Uterus (tissue), 4 donors: ENCODE data around the gene ITCH. TPM values are rescaled to one million over a fixed set of nuclear protein-coding genes. Genes with fewer than 3 reads are reported as not detected.
A peak's percentile ranks its signal among the peaks of the same experiment; 100 is the strongest.
"Not testable (repeated sequence)": the region's sequence is repeated elsewhere in the genome, so short reads cannot be mapped to it uniquely, and the experiment has no call there.

ENCODE experiments used
- DNase-seq, 2 donors: peaks; one replicate each; pipeline ENCODE4 v3.0.0-alpha.2; 2019 to 2020
- H3K27ac ChIP-seq, 2 donors: fragments of 200-600 bp; sonication (generic); 1 replicate in 1 of 2; 2 replicates in 1 of 2; pipeline ENCODE4 v1.5.1; 2016 to 2018
- H3K27me3 ChIP-seq, 2 donors: fragments of 200-600 bp; sonication (generic); one replicate each; pipeline ENCODE4 v1.5.1; 2018 to 2019; ENCODE audit warnings: control low read depth in 1 of 2
- H3K36me3 ChIP-seq, 2 donors: fragments of 200-600 bp; sonication (generic); one replicate each; pipeline ENCODE4 v1.5.1; 2019; ENCODE audit warnings: control low read depth in 1 of 2
- H3K4me1 ChIP-seq, 2 donors: fragments of 200-600 bp; sonication (generic); one replicate each; pipeline ENCODE4 v1.5.1; 2018 to 2019; ENCODE audit warnings: control low read depth in 1 of 2
- H3K4me3 ChIP-seq, 2 donors: fragments of 200-600 bp; sonication (generic); 1 replicate in 1 of 2; 2 replicates in 1 of 2; pipeline ENCODE4 v1.5.1; 2018 to 2019; ENCODE audit warnings: mild to moderate bottlenecking in 1 of 2
- H3K9me3 ChIP-seq, 2 donors: fragments of 200-600 bp; sonication (generic); one replicate each; pipeline ENCODE4 v1.5.1; 2019; ENCODE audit warnings: control low read depth in 1 of 2
- POLR2A ChIP-seq, 2 donors: fragments of 450-650 bp; IDR thresholded peaks; one replicate each; pipeline ENCODE4 v1.6.1; 2016; ENCODE audit warnings: antibody characterized with exemption in 2 of 2, mild to moderate bottlenecking in 1 of 2, moderate library complexity in 1 of 2
- intact Hi-C: fragments of 100-400 bp; cut with DNase I; formaldehyde crosslinking; loops from one replicate; pipeline ENCODE4 v1.15.1; 2023; ENCODE audit warnings: low total_unique reads
- total RNA-seq, 4 donors: library from RNA; depleted of rRNA in 3 of 4; stranded (reverse); fragments of >200 nt in 3 of 4; gene quantifications; one replicate each; pipeline versions ENCODE4 v1.1.0 to v1.2.4, GENCODE V29; 2014 to 2023
- TF ChIP-seq, protein P1 (sequence below), 4 experiments: fragments of 200-600 bp in 2 of 4; fragments of 450-650 bp in 2 of 4; sonication (generic) in 2 of 4; IDR thresholded peaks; one replicate each; pipeline ENCODE4 v1.5.1; 2016 to 2019; ENCODE audit warnings: antibody characterized with exemption in 4 of 4, mild to moderate bottlenecking in 2 of 4, moderate library complexity in 1 of 4
- donor health status: DM: yes; HTN: yes; CAD: no.

Gene ITCH
- total RNA-seq, 4 donors from 2014 or later = 35.6 to 97.9 (median 65.4) TPM

DNA sequence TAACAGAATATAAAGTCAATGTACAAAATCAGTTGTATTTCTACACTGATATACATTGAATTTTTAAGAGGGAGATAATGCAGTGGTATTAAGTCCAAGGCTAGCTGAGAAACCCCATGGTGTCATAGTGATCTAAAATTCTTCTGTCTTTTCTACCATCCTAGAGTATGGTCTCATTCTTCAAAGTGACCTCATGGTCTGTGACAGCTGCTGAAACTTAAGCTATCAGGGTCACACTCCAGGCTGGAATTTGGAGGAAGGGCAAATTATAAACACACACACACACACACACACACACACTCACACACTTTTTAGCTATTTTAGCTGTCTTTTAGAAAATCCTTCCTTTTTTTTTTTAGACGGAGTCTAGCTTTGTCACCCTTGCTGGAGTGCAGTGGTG, 105.9 kb downstream of the ITCH start:
- no peaks in the 10 kb centered on the region for H3K27me3 ChIP-seq
- H3K4me3 ChIP-seq = no peak overlapping the region
- no peak overlapping the region for H3K27ac ChIP-seq
- DNase-seq = no peak
- intact Hi-C loops = no loop called here
- TF ChIP-seq, protein P1, sequence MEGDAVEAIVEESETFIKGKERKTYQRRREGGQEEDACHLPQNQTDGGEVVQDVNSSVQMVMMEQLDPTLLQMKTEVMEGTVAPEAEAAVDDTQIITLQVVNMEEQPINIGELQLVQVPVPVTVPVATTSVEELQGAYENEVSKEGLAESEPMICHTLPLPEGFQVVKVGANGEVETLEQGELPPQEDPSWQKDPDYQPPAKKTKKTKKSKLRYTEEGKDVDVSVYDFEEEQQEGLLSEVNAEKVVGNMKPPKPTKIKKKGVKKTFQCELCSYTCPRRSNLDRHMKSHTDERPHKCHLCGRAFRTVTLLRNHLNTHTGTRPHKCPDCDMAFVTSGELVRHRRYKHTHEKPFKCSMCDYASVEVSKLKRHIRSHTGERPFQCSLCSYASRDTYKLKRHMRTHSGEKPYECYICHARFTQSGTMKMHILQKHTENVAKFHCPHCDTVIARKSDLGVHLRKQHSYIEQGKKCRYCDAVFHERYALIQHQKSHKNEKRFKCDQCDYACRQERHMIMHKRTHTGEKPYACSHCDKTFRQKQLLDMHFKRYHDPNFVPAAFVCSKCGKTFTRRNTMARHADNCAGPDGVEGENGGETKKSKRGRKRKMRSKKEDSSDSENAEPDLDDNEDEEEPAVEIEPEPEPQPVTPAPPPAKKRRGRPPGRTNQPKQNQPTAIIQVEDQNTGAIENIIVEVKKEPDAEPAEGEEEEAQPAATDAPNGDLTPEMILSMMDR (IDR thresholded peaks at IDR 0.05) = no peak
- TF ChIP-seq POLR2A (IDR thresholded peaks at IDR 0.05) = no peak
- H3K4me1 ChIP-seq = no peaks in the 10 kb centered on the region
- H3K36me3 ChIP-seq = no peaks in the 10 kb centered on the region
- H3K9me3 ChIP-seq = no peaks in the 10 kb centered on the region

DNA sequence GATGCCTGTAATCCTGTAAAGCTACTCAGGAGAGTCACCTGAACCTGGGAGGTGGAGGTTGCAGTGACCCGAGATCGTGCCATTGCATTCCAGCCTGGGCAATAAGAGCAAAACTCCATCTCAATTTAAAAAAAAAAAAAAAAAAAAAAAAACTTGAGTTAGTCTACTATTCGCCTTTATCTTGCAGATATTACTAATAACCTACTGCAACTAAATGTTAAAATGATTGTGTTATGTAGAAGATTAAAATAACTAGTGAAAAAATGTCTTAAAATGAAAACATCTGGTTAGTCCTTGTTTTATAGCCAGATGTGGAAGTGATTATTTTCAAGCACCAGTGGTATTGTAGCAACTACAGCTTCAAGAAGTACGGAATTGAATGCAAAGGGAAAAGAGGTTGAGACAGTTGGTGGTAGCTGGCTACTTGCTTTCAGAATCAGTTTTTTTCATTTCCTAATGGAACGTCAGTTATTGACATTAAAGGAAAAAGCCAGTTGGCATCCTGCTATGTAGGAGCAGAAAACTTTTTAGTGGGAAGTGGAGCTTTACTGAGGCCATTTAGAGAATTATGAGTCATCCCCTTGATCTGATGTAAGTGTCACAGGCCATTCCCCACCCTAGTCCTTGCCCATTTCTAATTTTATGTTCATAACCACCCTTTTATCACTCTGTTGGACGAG, 109.3 kb downstream of the ITCH start:
- no peak for DNase-seq
- H3K27ac ChIP-seq = peak overlapping the region in 1 of 2 donors; percentile 37
- TF ChIP-seq, protein P1 (IDR thresholded peaks at IDR 0.05) = no peak
- TF ChIP-seq POLR2A (IDR thresholded peaks at IDR 0.05) = no peak
- no peaks in the 10 kb centered on the region for H3K4me1 ChIP-seq
- no peaks in the 10 kb centered on the region for H3K27me3 ChIP-seq
- no peak overlapping the region for H3K4me3 ChIP-seq
- no peaks in the 10 kb centered on the region for H3K36me3 ChIP-seq
- no peaks in the 10 kb centered on the region for H3K9me3 ChIP-seq
- intact Hi-C loops = no loop called here

DNA sequence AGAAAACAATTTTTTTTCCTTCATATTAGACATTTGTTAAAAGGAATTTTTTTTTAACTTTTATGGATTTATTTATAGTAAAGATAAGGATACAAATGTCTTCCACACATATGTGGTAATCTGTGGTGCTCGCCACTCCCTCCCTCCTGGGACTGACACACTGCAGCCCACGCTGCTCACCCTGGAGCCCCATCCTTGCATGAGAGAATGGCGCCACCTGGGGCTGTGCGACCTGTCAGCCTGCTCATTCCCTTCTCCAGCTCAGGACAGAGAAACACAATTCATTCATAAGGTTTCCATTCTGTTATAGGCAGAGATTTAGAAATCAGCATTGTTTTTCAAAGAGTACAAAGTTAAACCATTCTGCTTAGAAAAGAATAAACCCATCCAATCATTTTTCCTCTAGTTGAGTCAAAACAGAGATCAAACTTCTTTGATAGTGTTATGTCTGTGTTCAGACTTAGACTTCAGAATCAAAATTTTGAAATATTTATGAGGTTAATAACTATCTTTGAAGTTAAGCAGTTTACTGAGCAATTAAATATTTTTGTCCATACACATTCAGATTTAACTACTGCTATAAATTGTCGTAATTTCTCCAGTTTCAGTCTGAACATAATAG, 110.3 kb downstream of the ITCH start:
- H3K36me3 ChIP-seq = no peaks in the 10 kb centered on the region
- peak; percentile 40 to 45 for DNase-seq

DNA sequence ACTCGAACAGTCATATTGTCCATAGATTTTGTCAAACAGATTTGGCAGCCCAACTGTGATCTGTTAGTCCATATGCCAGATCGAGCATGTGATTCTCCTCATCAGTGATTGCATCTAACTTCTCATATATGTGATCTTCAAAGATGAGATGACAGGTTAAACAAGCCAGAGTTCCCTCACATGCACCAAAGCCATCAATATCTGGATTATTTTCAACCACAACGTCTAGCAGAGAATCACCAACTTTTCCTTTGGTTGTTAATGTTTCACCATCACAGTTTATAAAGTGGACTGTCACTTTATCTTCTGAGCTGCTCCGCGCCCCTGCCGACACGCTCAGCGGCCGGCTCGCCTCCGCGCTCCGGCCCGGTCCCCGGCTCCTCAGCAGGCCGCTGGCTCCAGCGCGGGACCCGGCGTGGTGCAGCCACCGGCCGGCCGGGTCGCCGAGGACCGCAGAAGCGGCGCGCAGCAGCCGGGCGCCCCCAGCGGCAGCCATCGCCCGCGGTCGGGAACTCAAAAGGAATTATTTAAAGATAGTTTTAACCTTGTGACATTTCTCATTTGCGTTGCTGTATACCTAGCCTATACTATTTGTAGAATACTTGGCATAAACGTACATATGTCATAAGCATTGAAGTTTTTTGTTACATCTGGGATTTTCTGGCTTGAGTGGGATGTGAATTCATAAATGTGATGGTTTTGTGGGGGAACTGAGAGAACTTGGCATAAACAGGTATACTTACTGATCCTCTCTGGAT, 113.1 kb downstream of the ITCH start:
- Histone ChIP-seq H3K4me3 (no peak overlapping the region), H3K9me3 (no peaks in the 10 kb centered on the region), H3K27me3 (no peaks in the 10 kb centered on the region), H3K27ac (no peak overlapping the region), H3K4me1 (no peaks in the 10 kb centered on the region), H3K36me3 (no peaks in the 10 kb centered on the region)
- intact Hi-C loops = no loop called here
- DNase-seq = peak; percentile 28 to 52
- TF ChIP-seq, protein P1 (IDR thresholded peaks at IDR 0.05) = peak; percentile 36 to 86 (median 66)
- no peak for TF ChIP-seq POLR2A (IDR thresholded peaks at IDR 0.05)

More for the DNA sequence above, 110.3 kb downstream of the ITCH start:
- intact Hi-C loops = no loop called here
- Histone ChIP-seq H3K4me3 (no peak overlapping the region), H3K27me3 (no peaks in the 10 kb centered on the region), H3K4me1 (no peaks in the 10 kb centered on the region), H3K27ac (peak overlapping the region in 1 of 2 donors; percentile 37), H3K9me3 (no peaks in the 10 kb centered on the region)
- TF ChIP-seq POLR2A (IDR thresholded peaks at IDR 0.05) = no peak
- TF ChIP-seq, protein P1 (IDR thresholded peaks at IDR 0.05) = peak; percentile 26 to 37 (median 31)

DNA sequence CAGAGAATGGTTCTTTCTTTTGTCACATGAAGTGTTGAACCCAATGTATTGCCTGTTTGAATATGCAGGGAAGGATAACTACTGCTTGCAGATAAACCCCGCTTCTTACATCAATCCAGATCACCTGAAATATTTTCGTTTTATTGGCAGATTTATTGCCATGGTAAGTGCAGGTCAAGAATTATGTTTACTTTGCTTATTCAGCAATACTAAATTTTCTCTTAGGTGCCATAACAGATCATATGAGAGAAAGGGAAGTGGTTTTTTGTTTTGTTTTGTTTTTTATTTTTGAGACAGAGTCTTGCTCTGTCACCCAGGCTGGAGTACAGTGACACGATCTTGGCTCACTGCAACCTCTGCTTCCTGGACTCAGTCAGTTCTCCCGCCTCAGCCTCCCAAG, 116.6 kb downstream of the ITCH start:
- H3K27me3 ChIP-seq = no peaks in the 10 kb centered on the region
- no peaks in the 10 kb centered on the region for H3K4me1 ChIP-seq
- intact Hi-C loops = no loop called here
- H3K27ac ChIP-seq = no peak overlapping the region
- TF ChIP-seq POLR2A (IDR thresholded peaks at IDR 0.05) = no peak
- TF ChIP-seq, protein P1 (IDR thresholded peaks at IDR 0.05) = no peak
- DNase-seq = no peak
- no peak overlapping the region for H3K4me3 ChIP-seq
- H3K9me3 ChIP-seq = no peaks in the 10 kb centered on the region
- no peaks in the 10 kb centered on the region for H3K36me3 ChIP-seq

DNA sequence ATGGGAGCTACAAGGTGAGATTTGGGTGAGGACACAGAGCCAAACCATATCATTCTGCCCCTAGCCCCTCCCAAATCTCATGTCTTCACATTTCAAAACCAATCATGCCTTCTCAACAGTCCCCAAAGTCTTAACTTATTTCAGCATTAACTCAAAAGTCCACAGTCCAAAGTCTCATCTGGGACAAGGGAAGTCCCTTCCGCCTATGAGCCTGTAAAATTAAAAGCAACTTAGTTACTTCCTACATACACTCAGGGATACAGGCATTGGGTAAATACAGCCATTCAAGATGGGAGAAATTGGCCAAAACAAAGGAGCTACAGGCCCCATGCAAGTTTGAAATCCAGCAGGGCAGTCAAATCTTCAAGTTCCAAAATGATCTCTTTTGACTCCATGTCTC, 119.1 kb downstream of the ITCH start:
- DNase-seq, H3K27ac ChIP-seq, H3K36me3 ChIP-seq, intact Hi-C loops, H3K9me3 ChIP-seq, H3K27me3 ChIP-seq, H3K4me1 ChIP-seq, H3K4me3 ChIP-seq: not testable (repeated sequence)

DNA sequence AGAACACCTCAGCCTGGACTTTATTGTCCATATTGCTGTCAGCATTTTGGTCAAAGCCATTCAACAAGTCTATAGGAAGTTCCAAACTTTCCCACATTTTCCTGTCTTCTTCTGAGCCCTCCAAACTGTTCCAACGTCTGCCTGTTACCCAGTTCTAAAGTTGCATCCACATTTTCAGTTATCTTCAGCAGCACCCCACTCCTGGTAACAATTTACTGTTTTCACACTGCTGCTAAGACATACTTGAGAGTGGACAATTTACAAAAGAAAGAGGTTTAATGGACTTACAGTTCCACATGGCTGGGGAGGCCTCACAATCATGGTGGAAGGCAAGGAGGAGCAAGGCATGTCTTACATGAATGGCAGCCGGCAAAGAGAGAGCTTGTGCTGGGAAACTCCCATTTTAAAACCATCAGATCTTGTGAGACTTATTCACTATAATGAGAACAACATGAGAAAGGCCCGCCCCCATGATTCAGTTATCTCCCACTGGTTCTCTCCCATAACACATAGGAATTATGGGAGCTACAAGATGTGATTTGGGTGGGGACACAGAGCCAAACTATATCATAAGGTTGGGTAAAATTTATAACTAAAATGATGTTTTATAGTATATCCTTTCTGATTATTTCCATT, 120.6 kb downstream of the ITCH start:
- H3K27ac ChIP-seq, intact Hi-C loops, DNase-seq, H3K36me3 ChIP-seq, H3K9me3 ChIP-seq, H3K27me3 ChIP-seq, H3K4me1 ChIP-seq, H3K4me3 ChIP-seq: not testable (repeated sequence)
